A549 (cell line): ENCODE results near the gene CD34. TPM values are rescaled to one million over a fixed set of nuclear protein-coding genes. Genes with fewer than 3 reads are reported as not detected.
A peak's percentile ranks its signal among the peaks of the same experiment; 100 is the strongest.

Source experiments
- ATAC-seq, 2 experiments: fragments of 200-7000 bp in 1 of 2; fragments of >200 bp in 1 of 2; cut with Nextera tagmentation in 1 of 2; cut with Tn5 transposase in 1 of 2; 3 replicates each; pipeline versions ENCODE4 v1.8.0 to v1.9.1; 2018 to 2020; ENCODE audit warnings: mild to moderate bottlenecking in 1 of 2, moderate library complexity in 1 of 2
- CTCF ChIA-PET: fragments of 300-600 bp; sonication (Branson Sonifier 250); formaldehyde crosslinking; extraction: SDS; loops from one replicate; lab custom pipeline; 2021; ENCODE audit warnings: antibody characterized with exemption, inconsistent platforms; lab: Yijun Ruan, JAX
- POLR2A ChIA-PET: fragments of 350-600 bp; formaldehyde crosslinking; extraction: SDS; loops from one replicate; lab custom pipeline; 2021; ENCODE audit warnings: antibody characterized with exemption, inconsistent platforms; lab: Yijun Ruan, JAX
- DNase-seq, 2 experiments: peaks; one replicate each; pipeline versions ENCODE4 v3.0.0 to v3.0.0-alpha.2; 2011 to 2016; ENCODE audit warnings: low read depth in 1 of 2, low spot score in 1 of 2
- FAIRE-seq: peaks from 2 replicates; lab custom pipeline; 2011; peaks lifted over from hg19 to GRCh38; lab: Jason Lieb, UNC
- H3K27ac ChIP-seq, 2 experiments: fragments of >200 bp; sonication (Bioruptor Twin); formaldehyde crosslinking; 3 replicates each; pipeline ENCODE4 v1.5.1; 2016 to 2017
- H3K4me1 ChIP-seq: fragments of >200 bp; sonication (Bioruptor Twin); formaldehyde crosslinking; 3 replicates; pipeline ENCODE4 v1.6.1; 2016
- H3K4me2 ChIP-seq: fragments of >200 bp; sonication (Bioruptor Twin); formaldehyde crosslinking; 3 replicates; pipeline ENCODE4 v1.6.1; 2016
- H3K4me3 ChIP-seq: fragments of >200 bp; sonication (Bioruptor Twin); formaldehyde crosslinking; 3 replicates; pipeline ENCODE4 v1.5.1; 2016
- H3K9me3 ChIP-seq: fragments of >200 bp; sonication (Bioruptor Twin); formaldehyde crosslinking; 3 replicates; pipeline ENCODE4 v1.6.1; 2016
- BCL3 ChIP-seq: fragments of >200 bp; sonication (Bioruptor Twin); formaldehyde crosslinking; IDR thresholded peaks from 3 replicates; pipeline ENCODE4 v1.6.1; 2016
- CBX2 ChIP-seq: fragments of 200-600 bp; sonication (generic); IDR thresholded peaks from 2 replicates; pipeline ENCODE4 v1.6.1; 2016; ENCODE audit warnings: low read depth, mild to moderate bottlenecking, borderline replicate concordance
- CBX8 ChIP-seq: fragments of 200-600 bp; sonication (generic); IDR thresholded peaks from 2 replicates; pipeline ENCODE4 v1.6.1; 2016
- CHD4 ChIP-seq: fragments of 200-600 bp; sonication (generic); IDR thresholded peaks from 2 replicates; pipeline ENCODE4 v1.6.1; 2016; ENCODE audit warnings: antibody characterized with exemption, mild to moderate bottlenecking, borderline replicate concordance
- EHF ChIP-seq: fragments of 250-450 bp; sonication (Bioruptor Pico); IDR thresholded peaks from 2 replicates; pipeline ENCODE4 v1.5.0; 2020; ENCODE audit warnings: mild to moderate bottlenecking
- EHMT2 ChIP-seq: fragments of 200-600 bp; sonication (generic); IDR thresholded peaks from 2 replicates; pipeline ENCODE4 v1.6.1; 2016; ENCODE audit warnings: antibody characterized with exemption, low read depth, mild to moderate bottlenecking, moderate library complexity
- EP300 ChIP-seq, 2 experiments: fragments of >200 bp; sonication (Bioruptor Twin); formaldehyde crosslinking; IDR thresholded peaks; 2 replicates in 1 of 2; 3 replicates in 1 of 2; pipeline ENCODE4 v1.6.1; 2016 to 2017
- ESRRA ChIP-seq: fragments of 150-350 bp; IDR thresholded peaks from 2 replicates; pipeline ENCODE4 v1.6.1; 2014; ENCODE audit warnings: mild to moderate bottlenecking, low read length, borderline replicate concordance
- FOSL2 ChIP-seq, 2 experiments: fragments of 450-650 bp in 1 of 2; fragments of >200 bp in 1 of 2; sonication (Bioruptor Twin) in 1 of 2; formaldehyde crosslinking; IDR thresholded peaks; 2 replicates each; pipeline versions ENCODE4 v1.5.0 to v1.6.1; 2016 to 2020; ENCODE audit warnings: mild to moderate bottlenecking in 1 of 2, moderate library complexity in 1 of 2
- HOXA7 ChIP-seq: fragments of 250-450 bp; sonication (Bioruptor Pico); IDR thresholded peaks from 2 replicates; pipeline ENCODE4 v1.5.0; 2020; ENCODE audit warnings: mild to moderate bottlenecking, moderate library complexity
- JUN ChIP-seq, 2 experiments: fragments of >200 bp; sonication (Bioruptor Twin); formaldehyde crosslinking; IDR thresholded peaks; 2 replicates in 1 of 2; 3 replicates in 1 of 2; pipeline ENCODE4 v1.6.1; 2016 to 2017
- KDM1A ChIP-seq: fragments of 200-600 bp; sonication (generic); IDR thresholded peaks from 2 replicates; pipeline ENCODE4 v1.6.1; 2016; ENCODE audit warnings: low read depth, mild to moderate bottlenecking
- MAFK ChIP-seq: fragments of 450-650 bp; IDR thresholded peaks from 2 replicates; pipeline ENCODE4 v1.6.1; 2014; ENCODE audit not compliant: partially characterized antibody
- NFE2L2 ChIP-seq: fragments of 150-350 bp; conservative IDR thresholded peaks from 2 replicates; pipeline ENCODE4 v1.6.1; 2014; ENCODE audit warnings: low read length
- NPAS2 ChIP-seq: fragments of 250-450 bp; sonication (Bioruptor Pico); IDR thresholded peaks from 2 replicates; pipeline ENCODE4 v1.8.0; 2022; ENCODE audit warnings: mild to moderate bottlenecking, moderate library complexity, borderline replicate concordance
- NR3C1 ChIP-seq: fragments of >200 bp; sonication (Bioruptor Twin); formaldehyde crosslinking; IDR thresholded peaks from 3 replicates; pipeline ENCODE4 v1.6.1; 2017
- POLR2A ChIP-seq: IDR thresholded peaks from 2 replicates; pipeline ENCODE4 v1.6.1; 2012; ENCODE audit warnings: mild to moderate bottlenecking, low read length
- POLR2AphosphoS2 ChIP-seq: conservative IDR thresholded peaks from 2 replicates; pipeline ENCODE4 v1.6.1; 2012; ENCODE audit warnings: low read length, improper control_type of control experiment, inconsistent platforms
- RFX5 ChIP-seq: fragments of 450-650 bp; IDR thresholded peaks from 2 replicates; pipeline ENCODE4 v1.7.1; 2014; ENCODE audit warnings: antibody characterized with exemption, mild to moderate bottlenecking, moderate library complexity
- TP53 ChIP-seq: fragments of 250-450 bp; sonication (Bioruptor Pico); IDR thresholded peaks from 2 replicates; pipeline ENCODE4 v1.5.0; 2021; ENCODE audit warnings: mild to moderate bottlenecking, moderate library complexity
- ZC3H11A ChIP-seq: fragments of 450-650 bp; IDR thresholded peaks from 2 replicates; pipeline ENCODE4 v1.6.1; 2014; ENCODE audit warnings: antibody characterized with exemption, mild to moderate bottlenecking
- ZFP36 ChIP-seq: fragments of 450-650 bp; IDR thresholded peaks from 2 replicates; pipeline ENCODE4 v1.6.1; 2014; ENCODE audit warnings: borderline replicate concordance; ENCODE audit not compliant: partially characterized antibody
- WGBS: methylation state at CpG from one replicate; pipeline ENCODE4 v1.1.6; 2017; ENCODE audit errors: missing lambda C conversion rate; 5-methylcytosine and 5-hydroxymethylcytosine counted together
- polyA plus RNA-seq, 4 experiments: library from polyadenylated mRNA; depleted of rRNA in 3 of 4; stranded (reverse); fragments of >200 nt; fragmentation: RNase III in 1 of 4; extraction: RNeasy Plus Mini Kit Qiagen cat#74134 plus additional on column Dnase treatment in 1 of 4; gene quantifications; 2 replicates in 3 of 4; 3 replicates in 1 of 4; pipeline ENCODE4 v1.2.3, GENCODE V29; 2011 to 2017
- TF ChIP-seq, protein P1 (sequence below): IDR thresholded peaks from 2 replicates; pipeline ENCODE4 v1.6.1; 2012

The CD34 gene
- polyA plus RNA-seq, 2 of the 4 experiments (the other 2 are of a cell fraction): 0.05 TPM; not detected in 1

- H3K27ac ChIP-seq: no peak overlapping the region
- TF ChIP-seq MAFK: peak; percentile 64
- TF ChIP-seq CHD4: no peak
- no peak for TF ChIP-seq POLR2A
- TF ChIP-seq EP300 (IDR thresholded peaks at IDR 0.05): no peak
- no peak for TF ChIP-seq ZC3H11A
- TF ChIP-seq NFE2L2: no peak
- no peak for TF ChIP-seq NR3C1
- TF ChIP-seq FOSL2 (IDR thresholded peaks at IDR 0.05): no peak
- TF ChIP-seq FOSL2 (CRISPR knock-in tag; IDR thresholded peaks at IDR 0.05): peak; percentile 42
- no peaks in the 10 kb centered on the region for H3K4me1 ChIP-seq
- ChIA-PET CTCF (interaction anchor here (0.5 to 2.8 kb wide), 4 partner anchors 25 to 90 kb away, joined by 3 to 12 read pairs (median 6); no protein-coding TSS in a partner anchor), POLR2A (no interaction called here)
- ATAC-seq: peak; percentile 91 to 97
- DNase-seq: peak in 1 of 2 experiments; percentile 78
- H3K4me2 ChIP-seq: peak overlapping the region; percentile 25; the same call in 1 of the 3 replicates
- no peaks in the 10 kb centered on the region for H3K9me3 ChIP-seq
- H3K4me3 ChIP-seq: no peak overlapping the region
- FAIRE-seq: no peak
- WGBS: 21% methylated on average over 10 of the region's 10 CpGs
These were observed 27.1 kb upstream of the CD34 start for GRCh38 chr1:207938016-207938415.

GRCh38 chr1:207937204-207937603 is 26.3 kb upstream of the CD34 start:
- no peak for DNase-seq
- Histone ChIP-seq H3K4me3 (no peak overlapping the region), H3K27ac (no peak overlapping the region), H3K4me1 (no peaks in the 10 kb centered on the region), H3K9me3 (no peaks in the 10 kb centered on the region), H3K4me2 (no peak overlapping the region)
- FAIRE-seq: no peak
- ChIA-PET POLR2A (no interaction called here), CTCF (interaction anchor here (0.8 to 2.6 kb wide), 3 partner anchors 26 to 52 kb away, joined by 3 to 8 read pairs (median 5); no protein-coding TSS in a partner anchor)
- 62% methylated on average over 3 of the region's 3 CpGs for WGBS
- no peak for ATAC-seq
- TF ChIP-seq EHMT2 (no peak), NR3C1 (no peak), TP53 (CRISPR knock-in tag) (no peak), CBX2 (no peak), CBX8 (no peak), MAFK (no peak), ZFP36 (no peak), JUN (IDR thresholded peaks at IDR 0.05) (no peak), ZC3H11A (no peak), BCL3 (no peak), EHF (CRISPR knock-in tag) (no peak), KDM1A (no peak), NPAS2 (no peak), POLR2AphosphoS2 (no peak), HOXA7 (CRISPR knock-in tag) (no peak), RFX5 (no peak), EP300 (IDR thresholded peaks at IDR 0.05) (no peak), POLR2A (no peak)
- TF ChIP-seq, protein P1, sequence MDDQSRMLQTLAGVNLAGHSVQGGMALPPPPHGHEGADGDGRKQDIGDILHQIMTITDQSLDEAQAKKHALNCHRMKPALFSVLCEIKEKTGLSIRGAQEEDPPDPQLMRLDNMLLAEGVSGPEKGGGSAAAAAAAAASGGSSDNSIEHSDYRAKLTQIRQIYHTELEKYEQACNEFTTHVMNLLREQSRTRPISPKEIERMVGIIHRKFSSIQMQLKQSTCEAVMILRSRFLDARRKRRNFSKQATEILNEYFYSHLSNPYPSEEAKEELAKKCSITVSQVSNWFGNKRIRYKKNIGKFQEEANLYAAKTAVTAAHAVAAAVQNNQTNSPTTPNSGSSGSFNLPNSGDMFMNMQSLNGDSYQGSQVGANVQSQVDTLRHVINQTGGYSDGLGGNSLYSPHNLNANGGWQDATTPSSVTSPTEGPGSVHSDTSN: no peak

DNA sequence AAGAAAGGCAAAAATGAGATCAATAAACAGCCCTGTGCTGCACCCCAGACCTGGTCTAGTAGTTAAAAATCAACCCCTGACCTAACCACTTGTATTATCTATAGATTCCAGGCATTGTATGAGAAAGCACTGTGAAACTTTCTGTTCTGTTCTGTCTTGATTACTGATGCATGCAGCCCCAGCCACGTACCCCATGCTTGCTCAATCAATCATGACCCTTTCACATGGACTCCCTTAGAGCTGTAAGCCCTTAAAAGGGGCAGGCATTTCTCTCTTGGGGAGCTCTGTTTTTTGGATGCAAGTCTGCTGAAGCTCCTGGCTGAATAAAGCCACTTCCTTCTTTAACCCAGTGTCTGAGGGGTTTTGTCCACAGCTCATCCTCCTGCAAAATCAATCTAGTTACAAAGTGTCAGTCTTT is 24.2 kb upstream of the CD34 start:
- no peaks in the 10 kb centered on the region for H3K4me1 ChIP-seq
- FAIRE-seq (no peak), ATAC-seq (no peak), DNase-seq (no peak)
- WGBS: 58% methylated on average over 1 of the region's 1 CpG
- ChIA-PET CTCF (interaction anchor here (0.9 to 2.6 kb wide), 2 partner anchors 28 to 50 kb away, joined by 3 to 8 read pairs; no protein-coding TSS in a partner anchor), POLR2A (no interaction called here)
- no peak overlapping the region for H3K27ac ChIP-seq
- H3K4me3 ChIP-seq: no peak overlapping the region
- no peak overlapping the region for H3K4me2 ChIP-seq
- TF ChIP-seq EHMT2: no peak
- no peak for TF ChIP-seq RFX5
- TF ChIP-seq POLR2A: no peak
- no peak for TF ChIP-seq ESRRA
- H3K9me3 ChIP-seq: no peaks in the 10 kb centered on the region
